H1 (cell line): ENCODE data around the gene CPD. TPM values are rescaled to one million over a fixed set of nuclear protein-coding genes. Genes with fewer than 3 reads are reported as not detected.

Experiments
- HDAC6 ChIP-seq: IDR thresholded peaks from one replicate; pipeline ENCODE4 v1.7.1; 2012; ENCODE audit warnings: low read depth, mild to moderate bottlenecking, inconsistent platforms, low read length, moderate library complexity
- PHF8 ChIP-seq: fragments of 200-600 bp; sonication (generic); conservative IDR thresholded peaks from 2 replicates; pipeline ENCODE4 v1.7.1; 2012; ENCODE audit warnings: low read depth, mild to moderate bottlenecking, inconsistent platforms, low read length, moderate library complexity
- RXRA ChIP-seq: IDR thresholded peaks from 2 replicates; pipeline ENCODE4 v1.6.1; 2011; ENCODE audit warnings: low read depth, mild to moderate bottlenecking, low read length, moderate library complexity; ENCODE audit not compliant: insufficient read depth
- polyA plus RNA-seq, 7 experiments: library from polyadenylated mRNA; depleted of rRNA in 3 of 7; stranded (reverse) in 5 of 7; unstranded in 2 of 7; fragments of >200 nt in 5 of 7; fragments of 200-250 nt in 2 of 7; gene quantifications; 1 replicate in 5 of 7; 2 replicates in 1 of 7; 4 replicates in 1 of 7; pipeline versions ENCODE4 v1.2.1 to v1.2.3, GENCODE V29; 2011 to 2013; ENCODE audit warnings: missing spikeins in 2 of 7, mixed read lengths in 2 of 7
- total RNA-seq: library from RNA; stranded (reverse); fragmentation: NEBNext Ultra II Directional; extraction: Animal tissue kit (Norgen Biotek cat#: 25700); gene quantifications from 2 replicates; pipeline ENCODE4 v1.2.1, GENCODE V29; 2021
- TF ChIP-seq, protein P1 (sequence below): IDR thresholded peaks from 2 replicates; pipeline ENCODE4 v1.6.1; 2011; ENCODE audit warnings: low read depth, mild to moderate bottlenecking, low read length; ENCODE audit not compliant: insufficient read depth

Gene CPD
- total and polyA plus RNA-seq, 2 of the 8 experiments (the other 6 are each of a cell fraction or from before 2014, with no cell fraction given) = 8.6 to 46.2 TPM

DNA sequence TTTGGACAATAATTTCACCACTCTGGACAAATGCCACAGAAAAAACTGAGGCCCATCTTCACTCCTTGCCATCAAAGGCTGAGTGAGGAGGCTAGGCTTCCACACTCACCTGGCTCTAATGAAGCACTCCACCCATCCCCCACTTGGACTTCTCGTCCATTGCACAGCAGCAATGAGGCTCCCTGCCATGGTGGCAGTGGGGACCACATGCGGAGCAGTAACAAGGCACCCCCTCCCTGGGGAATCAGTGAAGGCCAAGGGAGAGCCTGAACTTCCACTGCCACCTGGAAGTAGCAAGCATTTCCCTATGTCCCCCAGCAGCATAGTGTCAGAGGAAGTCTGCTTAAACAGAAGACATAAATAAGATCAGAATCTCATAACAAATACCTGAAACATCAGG, 96.5 kb downstream of the CPD start (continued):
- no peak for TF ChIP-seq RXRA
- no peak for TF ChIP-seq HDAC6
- no peak for TF ChIP-seq PHF8
- TF ChIP-seq, protein P1, sequence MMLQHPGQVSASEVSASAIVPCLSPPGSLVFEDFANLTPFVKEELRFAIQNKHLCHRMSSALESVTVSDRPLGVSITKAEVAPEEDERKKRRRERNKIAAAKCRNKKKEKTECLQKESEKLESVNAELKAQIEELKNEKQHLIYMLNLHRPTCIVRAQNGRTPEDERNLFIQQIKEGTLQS = no peak
- TF ChIP-seq, all 59 proteins: peak for 0
